HEK293 (cell line): ENCODE data around the gene NR0B2.

Source experiments
- CTCF ChIA-PET: fragments of 350-600 bp; formaldehyde crosslinking; extraction: SDS; loops from one replicate; lab custom pipeline; 2021; ENCODE audit warnings: antibody characterized with exemption; lab: Yijun Ruan, JAX
- POLR2A ChIA-PET: fragments of 300-600 bp; formaldehyde crosslinking; extraction: SDS; loops from one replicate; lab custom pipeline; 2020; ENCODE audit warnings: antibody characterized with exemption, inconsistent platforms; lab: Yijun Ruan, JAX
- H3K27ac ChIP-seq: fragments of 200-500 bp; sonication (Bioruptor generic); 2 replicates; pipeline ENCODE4 v1.5.1; 2014; ENCODE audit warnings: low read depth, low read length, control low read depth, inconsistent platforms; ENCODE audit errors: extremely low read depth
- H3K36me3 ChIP-seq, 2 experiments: fragments of 200-500 bp in 1 of 2; sonication (Bioruptor generic) in 1 of 2; 1 replicate in 1 of 2; 2 replicates in 1 of 2; pipeline ENCODE4 v1.5.1; 2014 to 2017; ENCODE audit warnings: inconsistent platforms in 2 of 2, low read length in 2 of 2; ENCODE audit not compliant: control insufficient read depth in 2 of 2, insufficient read depth in 1 of 2
- H3K4me1 ChIP-seq: fragments of 200-500 bp; sonication (Bioruptor generic); 2 replicates; pipeline ENCODE4 v1.5.1; 2014; ENCODE audit warnings: mild to moderate bottlenecking, low read length, inconsistent platforms; ENCODE audit not compliant: control insufficient read depth, insufficient read depth
- H3K4me3 ChIP-seq: 2 replicates; pipeline ENCODE4 v1.5.1; 2011; ENCODE audit warnings: low read depth, mild to moderate bottlenecking, control low read depth, low read length, moderate library complexity
- H3K9me3 ChIP-seq: fragments of 200-500 bp; sonication (Bioruptor generic); 2 replicates; pipeline ENCODE4 v1.5.1; 2014; ENCODE audit warnings: low read depth, low read length, inconsistent platforms; ENCODE audit not compliant: control insufficient read depth, insufficient read depth
- BCL11A ChIP-seq: fragments of 450-650 bp; formaldehyde crosslinking; IDR thresholded peaks from 2 replicates; pipeline ENCODE4 v1.5.1; 2016; ENCODE audit warnings: low read depth, missing biosample characterization, missing genetic modification characterization
- ELK4 ChIP-seq: IDR thresholded peaks from 2 replicates; pipeline ENCODE4 v1.6.1; 2011; ENCODE audit warnings: mild to moderate bottlenecking, low read depth, low read length, borderline replicate concordance
- GLI2 ChIP-seq: fragments of 450-650 bp; formaldehyde crosslinking; IDR thresholded peaks from 2 replicates; pipeline ENCODE4; 2017; ENCODE audit warnings: missing biosample characterization, missing genetic modification characterization, low read depth, borderline replicate concordance
- IKZF3 ChIP-seq: fragments of 450-650 bp; IDR thresholded peaks from 2 replicates; pipeline ENCODE4 v1.5.0; 2018; ENCODE audit warnings: missing biosample characterization, mild to moderate bottlenecking, missing genetic modification characterization, moderate library complexity
- KLF1 ChIP-seq: fragments of 450-650 bp; formaldehyde crosslinking; IDR thresholded peaks from 2 replicates; pipeline ENCODE4 v1.5.1; 2016; ENCODE audit warnings: missing biosample characterization, missing genetic modification characterization
- TRIM28 ChIP-seq: IDR thresholded peaks from 2 replicates; pipeline ENCODE4 v1.6.1; 2011; ENCODE audit warnings: low read length, control low read depth, borderline replicate concordance
- ZBTB7A ChIP-seq: fragments of 450-650 bp; formaldehyde crosslinking; IDR thresholded peaks from 2 replicates; pipeline ENCODE4 v1.5.1; 2016; ENCODE audit warnings: low read depth, missing biosample characterization, missing genetic modification characterization
- ZFP3 ChIP-seq: fragments of 450-650 bp; formaldehyde crosslinking; IDR thresholded peaks from 2 replicates; pipeline ENCODE4 v1.5.1; 2016; ENCODE audit warnings: low read depth, missing biosample characterization, missing genetic modification characterization
- ZNF114 ChIP-seq: fragments of 450-650 bp; formaldehyde crosslinking; IDR thresholded peaks from 2 replicates; pipeline ENCODE4 v1.5.0; 2017; ENCODE audit warnings: missing biosample characterization, missing genetic modification characterization
- ZNF138 ChIP-seq: fragments of 450-650 bp; formaldehyde crosslinking; IDR thresholded peaks from 2 replicates; pipeline ENCODE4 v1.5.1; 2016; ENCODE audit warnings: missing biosample characterization, missing genetic modification characterization, borderline replicate concordance
- ZNF223 ChIP-seq: fragments of 450-650 bp; formaldehyde crosslinking; IDR thresholded peaks from 2 replicates; pipeline ENCODE4 v1.5.1; 2016; ENCODE audit warnings: missing biosample characterization, missing genetic modification characterization
- ZNF394 ChIP-seq: fragments of 450-650 bp; formaldehyde crosslinking; IDR thresholded peaks from 2 replicates; pipeline ENCODE4 v1.5.1; 2016; ENCODE audit warnings: missing biosample characterization, missing genetic modification characterization, mild to moderate bottlenecking, moderate library complexity, borderline replicate concordance
- ZNF449 ChIP-seq: fragments of 450-650 bp; formaldehyde crosslinking; IDR thresholded peaks from 2 replicates; pipeline ENCODE4 v1.5.1; 2017; ENCODE audit warnings: missing biosample characterization, mild to moderate bottlenecking, missing genetic modification characterization, moderate library complexity
- ZNF600 ChIP-seq: fragments of 450-650 bp; formaldehyde crosslinking; IDR thresholded peaks from 2 replicates; pipeline ENCODE4 v1.5.1; 2016; ENCODE audit warnings: missing biosample characterization, missing genetic modification characterization
- ZNF623 ChIP-seq: fragments of 450-650 bp; formaldehyde crosslinking; IDR thresholded peaks from 2 replicates; pipeline ENCODE4 v1.5.1; 2016; ENCODE audit warnings: missing biosample characterization, missing genetic modification characterization
- ZNF639 ChIP-seq: fragments of 450-650 bp; formaldehyde crosslinking; IDR thresholded peaks from 2 replicates; pipeline ENCODE4 v1.5.1; 2016; ENCODE audit warnings: missing biosample characterization, missing genetic modification characterization
- ZNF654 ChIP-seq: fragments of 450-650 bp; formaldehyde crosslinking; IDR thresholded peaks from 2 replicates; pipeline ENCODE4 v1.5.1; 2016; ENCODE audit warnings: low read depth, missing biosample characterization, missing genetic modification characterization
- ZNF701 ChIP-seq: fragments of 450-650 bp; formaldehyde crosslinking; IDR thresholded peaks from 2 replicates; pipeline ENCODE4 v1.5.1; 2016; ENCODE audit warnings: missing biosample characterization, missing genetic modification characterization
- ZSCAN18 ChIP-seq: fragments of 450-650 bp; formaldehyde crosslinking; IDR thresholded peaks from 2 replicates; pipeline ENCODE4 v1.5.1; 2016; ENCODE audit warnings: missing biosample characterization, missing genetic modification characterization

Gene NR0B2

GRCh38 chr1:26938659-26939025, 24.9 kb upstream of the NR0B2 start:
- no peak overlapping the region for H3K27ac ChIP-seq
- POLR2A ChIA-PET: no interaction called here
- CTCF ChIA-PET: interaction anchor here (0.6 kb wide), 1 partner anchor 336 kb away, joined by 3 read pairs; no protein-coding TSS in a partner anchor
- H3K4me3 ChIP-seq: no peak overlapping the region
- TF ChIP-seq ZNF394 (tag by site-specific recombination): no peak
- H3K9me3 ChIP-seq: no peaks in the 10 kb centered on the region
- no peaks in the 10 kb centered on the region for H3K4me1 ChIP-seq
- peaks cover 44 to 90% of the 10 kb centered on the region in 2 experiments for H3K36me3 ChIP-seq

GRCh38 chr1:26938004-26938658, 24.4 kb upstream of the NR0B2 start:
- H3K4me3 ChIP-seq: no peak overlapping the region
- no peak for TF ChIP-seq ZNF114 (tag by site-specific recombination)
- TF ChIP-seq ZNF600 (tag by site-specific recombination): no peak
- no peaks in the 10 kb centered on the region for H3K4me1 ChIP-seq
- H3K36me3 ChIP-seq: peaks cover 43 to 90% of the 10 kb centered on the region in 2 experiments
- no peaks in the 10 kb centered on the region for H3K9me3 ChIP-seq
- ChIA-PET CTCF (interaction anchor here (0.6 kb wide), 2 partner anchors 336 to 338 kb away, joined by 3 read pairs; no protein-coding TSS in a partner anchor), POLR2A (interaction anchor here (0.8 kb wide), 1 partner anchor 73 kb away, joined by 3 read pairs; no protein-coding TSS in a partner anchor)
- no peak overlapping the region for H3K27ac ChIP-seq

GRCh38 chr1:26936823-26937222, 23.0 kb upstream of the NR0B2 start:
- Histone ChIP-seq H3K36me3 (peaks cover 50 to 90% of the 10 kb centered on the region in 2 experiments), H3K27ac (no peak overlapping the region), H3K9me3 (no peaks in the 10 kb centered on the region), H3K4me1 (no peaks in the 10 kb centered on the region), H3K4me3 (no peak overlapping the region)
- peak; percentile 98 for TF ChIP-seq ZNF449 (tag by site-specific recombination)
- no peak for TF ChIP-seq ZNF639
- CTCF ChIA-PET: interaction anchor here (0.6 kb wide), 1 partner anchor 39 kb away, joined by 3 read pairs; no protein-coding TSS in a partner anchor
- POLR2A ChIA-PET: no interaction called here

- Histone ChIP-seq H3K4me1 (no peaks in the 10 kb centered on the region), H3K27ac (no peak overlapping the region), H3K9me3 (no peaks in the 10 kb centered on the region), H3K36me3 (peaks cover 68 to 87% of the 10 kb centered on the region in 2 experiments), H3K4me3 (no peak overlapping the region)
- POLR2A ChIA-PET: interaction anchor here (0.7 kb wide), 1 partner anchor 15 kb away, joined by 3 read pairs; no protein-coding TSS in a partner anchor
- CTCF ChIA-PET: no interaction called here
- TF ChIP-seq ZNF223 (no peak), ZNF701 (tag by site-specific recombination) (no peak), ELK4 (no peak), BCL11A (tag by site-specific recombination) (no peak), TRIM28 (no peak), ZNF138 (no peak), ZBTB7A (tag by site-specific recombination) (no peak), IKZF3 (no peak), ZNF623 (no peak), GLI2 (tag by site-specific recombination) (no peak), ZFP3 (tag by site-specific recombination) (no peak), ZNF654 (tag by site-specific recombination) (no peak), ZSCAN18 (tag by site-specific recombination) (no peak), KLF1 (tag by site-specific recombination) (no peak)
- TF ChIP-seq, all 188 proteins: peak for 0
These were observed 18.8 kb upstream of the NR0B2 start for GRCh38 chr1:26932531-26932930.
